ENCODE results near the gene GPR152.

The GPR152 gene, protein sequence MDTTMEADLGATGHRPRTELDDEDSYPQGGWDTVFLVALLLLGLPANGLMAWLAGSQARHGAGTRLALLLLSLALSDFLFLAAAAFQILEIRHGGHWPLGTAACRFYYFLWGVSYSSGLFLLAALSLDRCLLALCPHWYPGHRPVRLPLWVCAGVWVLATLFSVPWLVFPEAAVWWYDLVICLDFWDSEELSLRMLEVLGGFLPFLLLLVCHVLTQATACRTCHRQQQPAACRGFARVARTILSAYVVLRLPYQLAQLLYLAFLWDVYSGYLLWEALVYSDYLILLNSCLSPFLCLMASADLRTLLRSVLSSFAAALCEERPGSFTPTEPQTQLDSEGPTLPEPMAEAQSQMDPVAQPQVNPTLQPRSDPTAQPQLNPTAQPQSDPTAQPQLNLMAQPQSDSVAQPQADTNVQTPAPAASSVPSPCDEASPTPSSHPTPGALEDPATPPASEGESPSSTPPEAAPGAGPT

DNA sequence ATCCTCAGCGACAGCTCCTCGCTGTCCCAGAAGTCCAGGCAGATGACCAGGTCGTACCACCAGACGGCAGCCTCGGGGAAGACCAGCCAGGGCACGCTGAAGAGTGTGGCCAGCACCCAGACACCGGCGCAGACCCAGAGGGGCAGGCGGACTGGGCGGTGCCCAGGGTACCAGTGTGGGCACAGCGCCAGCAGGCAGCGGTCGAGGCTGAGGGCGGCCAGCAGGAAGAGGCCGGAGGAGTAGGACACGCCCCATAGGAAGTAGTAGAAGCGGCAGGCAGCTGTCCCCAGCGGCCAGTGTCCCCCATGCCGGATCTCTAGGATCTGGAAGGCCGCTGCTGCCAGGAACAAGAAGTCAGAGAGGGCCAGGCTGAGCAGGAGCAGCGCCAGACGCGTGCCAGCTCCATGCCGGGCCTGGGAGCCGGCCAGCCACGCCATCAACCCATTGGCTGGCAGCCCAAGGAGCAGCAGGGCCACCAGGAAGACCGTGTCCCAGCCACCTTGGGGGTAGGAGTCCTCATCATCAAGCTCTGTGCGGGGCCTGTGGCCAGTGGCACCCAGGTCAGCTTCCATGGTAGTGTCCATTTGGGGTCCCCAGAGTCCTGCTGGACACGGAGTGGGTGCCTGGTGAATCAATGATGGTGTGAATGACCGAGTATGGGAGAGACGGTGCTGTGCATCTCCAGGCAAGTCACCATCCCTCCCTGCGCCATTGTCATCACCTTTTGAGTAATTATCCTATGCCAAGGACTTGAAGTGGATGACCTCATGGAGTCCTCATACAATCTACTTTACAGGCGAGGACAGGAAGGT lies at the start of gene GPR152:
Gene GPR152, minus strand, starts transcription at position 589 of the 812 bp plus-strand sequence. Its CDS starts 5 bp downstream, at position 584.
- DNase-seq, result no peak

DNA sequence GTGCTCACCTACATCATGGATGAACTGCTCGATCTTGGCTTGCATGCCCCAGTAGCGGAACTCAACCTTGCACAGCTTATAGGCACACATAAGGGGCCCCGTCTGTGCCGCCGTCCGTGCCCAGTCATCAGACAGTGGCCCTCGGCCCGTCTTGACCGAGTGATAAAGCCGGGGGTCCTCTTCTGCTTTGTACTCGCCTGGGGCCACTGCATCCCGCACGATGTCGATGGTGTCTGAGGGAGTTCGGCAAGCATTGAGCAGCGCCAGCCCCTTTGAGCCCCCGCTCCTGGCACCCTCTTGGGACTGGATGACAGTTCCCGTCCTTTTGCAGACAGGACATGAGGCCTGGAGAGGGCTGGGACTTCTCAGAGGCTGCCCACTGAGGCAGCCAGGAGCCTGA lies 49.3 kb upstream of the GPR152 start:
- DNase-seq, result no peak

DNA sequence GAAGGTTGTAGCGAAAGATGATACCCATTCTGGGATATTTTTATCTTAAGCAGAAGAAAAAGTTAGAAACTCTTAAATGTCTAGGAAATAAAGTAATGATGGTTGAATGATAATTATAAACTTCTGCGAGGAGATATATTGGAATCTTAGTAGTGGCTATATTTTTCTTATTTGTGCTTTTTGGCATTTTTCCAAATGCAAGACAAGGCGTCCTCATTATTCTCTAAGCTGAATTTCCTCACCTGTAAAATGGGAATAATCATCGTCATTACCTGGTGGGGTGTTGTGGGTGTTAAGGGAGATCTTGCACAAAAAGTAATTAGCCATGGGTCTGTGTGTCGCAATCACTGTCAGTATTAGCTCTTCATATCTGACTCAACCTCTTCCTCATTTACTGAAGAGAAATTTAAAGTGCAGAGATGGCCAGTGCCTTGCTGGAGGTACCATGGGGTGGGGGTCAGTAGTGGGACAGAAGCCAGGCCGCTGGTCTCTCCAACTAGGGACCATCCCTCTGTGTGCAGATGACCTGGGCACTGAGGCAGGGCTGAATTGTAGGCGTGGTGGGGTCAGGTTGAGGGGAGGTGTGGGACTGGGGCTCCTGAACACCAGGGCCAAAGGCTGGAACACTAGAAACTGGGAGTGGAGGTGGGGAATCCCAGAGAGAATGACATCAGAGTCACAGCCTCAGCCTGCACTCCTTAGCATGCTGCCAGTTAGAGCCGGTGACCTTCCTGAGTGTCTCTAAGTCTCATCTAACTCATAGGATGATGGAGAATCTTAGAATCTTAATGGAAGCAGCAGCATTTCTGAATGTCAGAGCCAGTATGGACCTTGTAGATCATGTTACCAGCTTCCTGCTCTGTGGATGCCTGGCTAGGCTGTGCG lies 48.5 kb upstream of the GPR152 start:
- no peak for DNase-seq

DNA sequence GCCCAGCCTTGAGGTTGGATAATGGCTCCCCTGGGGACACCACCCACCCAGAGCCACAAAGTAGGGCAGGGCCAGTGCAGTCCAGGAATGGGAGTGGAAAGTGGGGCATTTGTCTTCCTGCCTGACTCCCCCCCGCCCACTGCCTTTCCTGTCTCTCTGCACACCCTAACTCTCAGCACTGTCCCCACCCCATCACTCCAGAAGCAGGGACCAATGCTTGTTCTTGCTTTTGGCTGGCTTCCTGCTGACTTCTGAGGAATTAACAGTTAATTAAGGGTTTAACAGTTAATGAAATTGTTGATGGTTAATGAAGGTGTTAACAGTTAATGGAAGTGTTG lies 47.9 kb upstream of the GPR152 start:
- no peak for DNase-seq

DNA sequence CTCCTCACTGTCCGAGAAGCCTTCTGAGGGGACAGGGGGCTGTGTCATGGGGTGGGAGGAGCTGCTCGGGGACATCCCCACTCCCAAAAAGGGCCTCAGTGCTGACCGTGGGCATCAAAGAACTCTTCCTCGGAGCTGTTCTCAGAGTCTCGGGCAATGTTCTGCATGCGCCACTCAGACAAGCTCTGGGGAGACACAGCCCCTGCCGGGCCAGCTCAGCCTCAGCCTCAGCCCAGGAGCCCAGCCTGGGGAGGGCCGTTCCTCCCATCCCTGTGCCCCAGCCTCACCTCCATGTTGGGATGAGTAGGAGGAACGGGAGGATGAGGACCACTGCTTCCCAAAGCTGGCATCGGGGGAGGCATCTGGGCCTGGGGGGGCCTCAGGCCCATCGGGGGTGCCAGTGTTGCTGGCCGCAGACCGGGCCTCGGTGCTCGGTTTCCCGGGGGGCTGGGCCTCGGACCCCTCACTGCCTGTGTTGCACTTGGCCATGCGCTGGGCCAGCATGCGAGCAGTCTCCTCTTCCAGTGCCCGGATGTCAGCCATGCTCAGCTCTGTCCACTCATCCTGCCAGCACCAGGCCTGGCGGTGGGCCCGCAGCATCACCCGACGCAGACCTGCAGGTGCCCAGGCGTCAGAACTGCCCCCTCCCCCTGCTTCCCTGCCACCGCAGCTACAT lies 47.4 kb upstream of the GPR152 start:
- no peak for DNase-seq

DNA sequence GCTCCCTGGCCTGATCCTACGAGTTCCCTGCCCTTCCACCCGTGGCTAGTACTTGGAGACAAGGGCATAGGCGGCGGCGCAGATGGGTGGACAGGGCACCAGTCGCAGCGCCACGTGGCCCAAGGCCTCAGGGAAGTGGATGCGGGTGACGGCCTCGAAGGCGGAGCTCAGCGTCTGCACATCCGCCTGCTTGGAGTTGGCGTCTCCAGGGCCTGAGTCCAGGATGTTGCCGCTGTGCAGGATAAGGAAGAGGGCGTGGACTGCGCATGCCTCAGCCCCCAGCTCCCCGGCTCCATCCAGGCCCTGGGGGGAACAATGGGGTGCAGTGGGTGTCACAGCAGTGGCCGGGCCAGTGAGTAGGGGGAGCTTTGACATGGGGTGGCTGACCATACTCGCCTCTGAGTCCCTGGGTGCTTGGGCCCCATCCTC lies 46.0 kb upstream of the GPR152 start:
- DNase-seq, result no peak

DNA sequence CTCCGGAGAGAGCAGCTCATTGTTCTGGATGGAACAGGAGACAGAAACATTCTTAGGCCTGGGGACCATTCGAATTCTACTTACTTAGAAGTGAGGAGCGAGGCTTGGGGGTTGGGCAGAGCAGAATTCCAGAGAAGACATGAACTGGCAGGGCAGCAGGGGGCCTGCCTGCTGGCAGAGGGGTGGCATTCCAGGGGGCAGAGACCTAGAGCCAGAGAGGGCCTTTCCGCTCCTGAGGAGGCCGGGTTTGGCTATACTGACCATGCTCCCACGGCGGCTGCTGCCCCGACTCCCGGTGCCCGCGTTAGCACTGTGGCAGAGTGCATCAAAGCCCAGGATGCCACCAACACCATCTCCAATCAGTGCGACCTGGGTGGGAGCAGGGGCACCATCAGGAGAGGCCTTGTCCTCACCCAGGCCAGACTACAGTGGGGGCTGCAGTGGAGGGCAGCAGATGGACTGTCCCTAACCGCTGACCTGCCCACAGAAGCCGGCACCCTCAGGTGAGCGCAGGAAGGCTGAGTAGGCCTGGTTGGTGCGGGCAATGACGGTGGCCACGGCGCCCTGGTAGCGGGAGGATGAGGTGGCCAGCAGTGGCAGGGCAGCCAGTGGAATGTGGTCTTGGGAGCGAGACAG lies 45.2 kb upstream of the GPR152 start:
- DNase-seq, result no peak

DNA sequence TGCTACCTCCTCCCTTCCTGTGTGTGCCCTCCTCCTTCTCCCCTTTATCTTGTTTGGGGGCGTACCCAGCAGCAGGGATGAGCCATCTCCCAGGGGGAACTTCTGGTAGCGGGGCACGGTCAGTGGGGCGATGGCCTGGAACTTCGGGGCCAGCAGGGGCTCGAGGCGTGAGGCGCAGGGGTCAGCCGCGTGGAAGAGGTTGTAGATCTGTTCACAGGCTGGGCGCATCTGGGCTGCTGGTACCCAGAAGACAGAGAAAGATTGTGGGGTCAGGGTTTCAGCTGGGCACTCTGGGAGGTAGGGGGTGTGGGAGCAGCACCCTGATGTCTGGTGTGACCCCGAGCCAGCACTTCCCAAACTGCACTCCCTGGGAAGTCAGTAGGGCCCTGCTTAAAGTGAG lies 43.6 kb upstream of the GPR152 start:
- DNase-seq, result no peak

DNA sequence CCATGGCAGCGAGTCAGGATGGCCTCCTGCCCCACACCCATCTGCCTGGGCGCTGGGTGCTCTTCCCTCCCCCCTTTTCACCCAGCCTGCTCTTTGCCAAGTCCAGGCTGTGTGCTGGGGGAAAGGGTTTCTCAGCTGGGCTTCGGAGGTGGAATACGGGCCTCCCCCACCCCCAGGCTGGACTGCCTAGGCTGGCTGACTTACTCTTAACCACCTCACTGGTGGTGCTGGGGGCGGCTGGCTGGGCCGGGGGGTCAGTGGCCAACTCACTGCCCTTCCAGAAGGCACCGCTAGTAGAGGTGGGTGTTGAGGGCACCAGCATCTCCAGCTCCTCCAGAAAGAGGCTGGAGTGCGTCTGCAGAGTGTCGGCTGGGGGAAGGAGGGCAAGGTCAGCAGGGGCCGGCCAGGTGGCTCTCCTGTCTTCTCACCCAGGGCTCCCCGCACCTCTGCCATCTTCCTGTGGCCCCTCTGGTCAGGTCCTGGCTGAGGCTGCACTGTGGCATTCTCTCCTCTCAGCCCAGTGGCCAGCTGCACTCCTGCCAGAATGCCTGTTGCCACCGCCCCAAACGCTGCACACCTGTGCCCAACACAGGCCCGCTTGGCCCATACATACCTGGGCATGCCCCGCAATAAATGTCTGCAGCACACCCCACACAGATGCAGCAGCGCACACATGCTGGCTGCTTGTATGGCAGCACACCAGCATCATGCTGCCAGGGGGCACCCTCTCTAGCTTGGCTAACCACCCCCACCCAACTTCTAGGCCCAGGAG lies 42.9 kb upstream of the GPR152 start:
- no peak for DNase-seq

DNA sequence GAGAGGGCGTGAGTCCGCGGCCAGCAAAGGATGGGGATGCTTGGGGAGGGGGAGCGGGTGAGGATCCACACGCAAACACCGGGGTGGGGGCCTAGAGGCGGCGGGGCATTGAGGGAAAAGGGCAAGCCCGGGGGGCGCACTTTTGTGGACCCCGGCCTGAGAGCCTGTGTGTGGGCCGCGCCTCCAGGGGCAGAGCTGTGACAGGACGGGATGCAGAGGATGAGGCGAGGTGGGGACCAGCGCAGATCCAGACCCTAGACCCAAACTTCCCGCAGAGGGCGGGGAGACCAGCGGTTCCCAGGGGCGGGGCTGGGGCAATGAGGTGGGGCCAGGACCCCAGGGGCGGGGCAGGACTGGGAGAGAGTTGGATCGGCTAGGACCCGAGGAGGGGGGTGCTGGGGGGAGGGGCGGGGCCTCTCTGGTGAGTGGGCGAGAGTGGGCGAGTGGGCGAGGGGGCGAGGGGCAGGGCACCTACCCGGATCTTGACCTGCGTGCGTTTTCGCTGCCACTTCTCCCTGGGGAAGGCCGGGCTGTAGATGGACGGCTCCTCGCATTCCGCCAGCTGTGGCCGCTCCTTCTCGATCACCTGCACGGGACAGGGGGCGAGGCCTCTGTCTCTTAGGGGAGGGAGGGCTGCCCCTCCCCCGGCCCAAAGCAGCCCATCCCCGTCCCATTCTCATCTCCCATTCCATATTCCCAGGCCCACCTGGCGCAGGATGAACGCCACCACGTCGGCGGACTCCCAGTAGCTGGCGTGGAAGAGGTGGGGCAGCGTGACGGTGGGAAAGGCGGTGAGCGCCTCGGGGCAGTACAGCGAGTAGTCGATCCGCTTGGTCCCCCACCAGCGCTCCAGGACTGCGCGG lies 42.1 kb upstream of the GPR152 start:
- no peak for DNase-seq

DNA sequence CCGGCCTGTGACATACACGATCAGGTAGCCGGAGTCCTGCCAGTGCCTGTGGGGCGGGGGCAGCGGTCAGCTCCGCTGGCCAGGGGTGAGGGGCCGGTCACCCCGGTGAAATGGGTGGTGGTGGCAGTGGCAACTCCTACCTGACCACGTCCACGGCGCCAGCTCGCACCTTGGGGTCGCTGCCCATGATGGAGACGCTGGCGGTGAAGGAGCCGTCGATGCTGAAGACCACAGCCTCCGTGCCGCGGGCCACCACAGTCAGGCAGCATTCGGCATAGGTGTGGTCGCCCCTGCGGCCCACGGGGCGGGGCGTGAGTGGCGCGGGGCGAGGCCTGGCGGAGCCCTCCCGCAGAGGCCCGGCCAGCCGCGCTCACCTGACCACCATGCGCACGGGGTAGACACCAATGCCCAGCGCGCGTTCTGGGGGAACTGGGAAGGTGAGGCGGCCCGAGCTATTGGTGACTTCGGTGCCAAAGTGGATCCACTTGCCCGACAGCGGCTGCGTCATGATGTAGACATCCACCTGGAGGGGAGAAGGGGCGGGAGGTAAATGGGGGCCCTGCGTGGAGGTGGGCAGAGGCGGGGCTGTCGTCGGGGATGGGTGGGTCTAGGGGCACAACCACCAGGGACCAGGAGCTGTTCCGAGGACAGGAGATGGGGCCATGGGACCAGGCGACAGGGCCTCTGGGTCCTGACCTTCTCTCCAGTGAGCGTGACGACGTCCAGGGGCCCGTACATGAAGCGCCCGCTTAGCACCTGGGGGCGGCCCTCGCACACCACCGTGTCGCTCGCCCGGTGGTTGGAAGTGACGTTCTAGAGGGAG lies 41.2 kb upstream of the GPR152 start:
- no peak for DNase-seq

DNA sequence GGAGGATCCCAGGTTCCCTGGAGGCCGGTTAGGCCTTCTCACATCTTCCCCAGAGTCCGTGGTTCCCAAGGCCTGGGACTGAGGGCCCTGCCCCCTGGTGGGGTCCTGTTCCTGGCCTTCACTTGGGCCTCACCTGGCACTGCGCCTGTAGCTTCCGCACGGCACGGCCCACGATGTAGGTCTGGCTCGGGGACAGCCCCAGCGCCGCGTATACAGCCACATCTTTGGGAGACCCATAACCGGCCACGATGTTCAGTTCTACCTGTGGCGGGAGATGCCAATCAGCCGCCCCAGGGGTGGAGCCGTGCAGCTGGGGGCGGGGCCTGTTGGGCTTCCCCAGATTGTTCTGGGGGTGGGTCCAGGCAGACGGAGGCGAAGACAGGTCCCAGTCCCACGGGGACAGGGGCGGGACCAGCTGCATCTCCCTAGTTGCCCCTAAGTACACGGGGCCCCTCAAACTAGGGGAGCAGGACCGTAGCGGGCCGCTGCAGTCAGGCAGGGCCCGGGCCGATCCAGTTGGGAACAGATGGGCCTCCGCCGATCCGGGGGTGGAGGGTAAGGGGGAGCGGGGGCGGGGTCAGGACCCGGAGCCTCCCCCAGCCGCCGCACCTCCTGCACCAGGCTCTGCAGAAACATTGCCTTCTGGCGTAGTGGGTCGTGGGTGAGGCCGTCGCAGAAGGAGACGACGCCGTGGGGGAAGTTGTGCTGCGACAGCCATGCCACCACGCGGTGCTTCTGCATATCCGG lies 40.4 kb upstream of the GPR152 start:
- DNase-seq, result no peak

DNA sequence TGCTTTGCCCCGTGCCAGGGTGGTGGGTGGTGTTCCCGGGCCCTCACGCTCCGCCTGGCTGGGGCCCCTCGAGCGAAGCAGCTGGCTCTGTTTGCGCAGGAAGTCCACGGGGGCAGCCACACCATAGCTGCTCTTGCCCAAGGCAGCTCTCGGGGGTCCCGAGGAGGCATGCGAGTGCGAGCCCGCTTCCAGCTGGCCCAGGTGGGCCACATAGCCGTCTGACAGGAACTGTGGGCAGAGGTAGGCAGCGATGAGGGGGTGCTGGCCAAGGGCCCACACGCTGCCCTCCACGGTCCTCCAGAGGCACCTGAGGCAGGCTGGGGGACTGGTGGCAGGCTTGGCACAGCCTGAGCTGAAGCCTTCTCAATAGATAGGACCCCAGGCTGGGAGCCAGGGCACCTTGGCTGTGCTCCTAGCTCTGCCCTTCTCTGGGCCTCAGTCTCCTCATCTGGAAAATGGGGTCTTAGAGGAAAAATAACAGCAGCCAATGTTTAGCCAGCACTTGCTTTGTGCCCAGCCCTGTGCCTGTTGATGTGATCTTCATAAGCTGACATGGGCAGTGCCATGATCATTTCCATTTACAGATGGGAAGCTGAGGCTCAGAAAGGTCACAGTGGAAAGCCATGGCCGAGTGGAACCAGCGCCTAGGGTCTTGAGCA lies 39.7 kb upstream of the GPR152 start:
- no peak for DNase-seq

DNA sequence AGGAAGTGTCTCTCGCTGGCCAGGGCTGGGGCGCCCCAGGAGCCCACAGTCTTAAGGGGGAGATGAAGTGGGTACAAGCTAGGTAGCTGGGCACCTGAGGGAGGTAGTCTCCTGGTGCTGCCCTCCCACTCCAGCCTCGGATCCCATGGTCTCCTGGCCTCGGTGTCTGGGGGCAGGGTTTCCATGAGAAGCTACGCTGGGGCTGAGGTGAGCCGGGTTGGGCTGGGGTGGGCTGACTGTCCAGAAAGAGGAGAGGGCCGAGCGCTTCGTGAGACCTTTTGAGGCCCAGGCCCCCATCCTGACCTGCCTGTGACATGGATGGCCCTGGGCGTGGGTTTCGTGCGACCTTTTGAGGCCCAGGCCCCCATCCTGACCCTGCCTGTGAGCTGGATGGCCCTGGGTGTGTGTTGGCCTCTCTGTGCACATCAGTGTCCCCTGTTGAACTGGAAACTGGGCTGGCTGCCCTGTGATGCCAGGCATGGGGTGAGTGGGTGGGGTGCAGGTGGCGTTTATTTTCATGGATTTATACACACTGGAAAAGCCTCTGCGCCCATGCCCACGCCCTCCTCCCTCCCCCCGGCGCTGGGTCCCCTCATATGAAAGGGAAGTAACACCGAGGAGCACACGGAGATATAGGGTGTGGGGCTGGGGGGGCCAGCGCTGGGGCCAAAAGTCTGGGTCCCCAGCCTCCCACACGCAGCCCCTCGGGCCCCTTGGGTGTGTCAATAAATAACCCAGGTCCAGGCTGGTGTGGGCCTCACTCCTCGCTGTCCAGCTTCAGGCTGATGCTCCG lies 38.9 kb upstream of the GPR152 start:
- no peak for DNase-seq

DNA sequence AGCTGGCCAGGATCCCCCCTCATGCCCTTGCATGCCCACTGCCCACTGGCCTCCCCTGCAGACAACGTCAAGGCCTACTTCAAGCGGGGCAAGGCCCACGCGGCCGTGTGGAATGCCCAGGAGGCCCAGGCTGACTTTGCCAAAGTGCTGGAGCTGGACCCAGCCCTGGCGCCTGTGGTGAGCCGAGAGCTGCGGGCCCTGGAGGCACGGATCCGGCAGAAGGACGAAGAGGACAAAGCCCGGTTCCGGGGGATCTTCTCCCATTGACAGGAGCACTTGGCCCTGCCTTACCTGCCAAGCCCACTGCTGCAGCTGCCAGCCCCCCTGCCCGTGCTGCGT lies 38.2 kb upstream of the GPR152 start:
- no peak for DNase-seq

DNA sequence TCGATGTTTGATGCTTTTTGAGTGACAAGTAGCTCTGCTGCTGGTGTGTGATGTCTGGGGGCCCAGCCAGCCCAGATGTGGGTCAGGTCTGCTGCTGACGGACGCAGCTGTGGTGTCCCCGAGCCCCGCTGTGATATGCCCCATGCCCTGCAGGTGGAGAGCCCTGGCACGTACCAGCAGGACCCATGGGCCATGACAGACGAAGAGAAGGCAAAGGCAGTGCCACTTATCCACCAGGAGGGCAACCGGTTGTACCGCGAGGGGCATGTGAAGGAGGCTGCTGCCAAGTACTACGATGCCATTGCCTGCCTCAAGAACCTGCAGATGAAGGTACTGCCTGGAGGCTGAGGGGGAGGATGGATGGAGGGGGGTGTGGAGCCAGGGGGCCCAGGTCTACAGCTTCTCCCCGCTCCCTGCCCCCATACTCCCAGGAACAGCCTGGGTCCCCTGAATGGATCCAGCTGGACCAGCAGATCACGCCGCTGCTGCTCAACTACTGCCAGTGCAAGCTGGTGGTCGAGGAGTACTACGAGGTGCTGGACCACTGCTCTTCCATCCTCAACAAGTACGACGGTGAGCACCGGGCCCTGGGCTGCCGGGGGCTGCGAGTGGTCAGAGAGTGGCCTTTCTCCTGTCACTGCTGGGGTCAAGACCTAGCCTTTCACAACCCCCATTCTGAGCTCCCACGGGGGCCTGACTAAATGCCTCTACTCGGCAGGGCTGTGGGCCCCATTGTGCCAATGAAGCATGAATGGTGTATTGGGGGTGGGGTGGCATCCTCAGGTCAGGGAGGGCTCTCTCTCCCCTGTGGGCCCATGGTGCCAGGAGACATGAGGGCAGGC lies 37.6 kb upstream of the GPR152 start:
- no peak for DNase-seq

Measured in right forelimb (tissue), 1 donor.